Thyroid gland (tissue), 4 donors: ENCODE measurements around the gene MAP2K2. TPM values are rescaled to one million over a fixed set of nuclear protein-coding genes. Genes with fewer than 3 reads are reported as not detected.
A peak's percentile ranks its signal among the peaks of the same experiment; 100 is the strongest.

Experiments
- DNase-seq, 2 donors: peaks; one replicate each; pipeline ENCODE4 v3.0.0-alpha.2; 2019
- H3K27ac ChIP-seq, 3 donors: fragments of 200-600 bp; sonication (generic); 1 replicate in 2 of 3; 2 replicates in 1 of 3; pipeline ENCODE4 v1.5.1; 2016 to 2019; ENCODE audit warnings: mild to moderate bottlenecking in 1 of 3, moderate library complexity in 1 of 3
- H3K27me3 ChIP-seq: fragments of 200-600 bp; sonication (generic); one replicate; pipeline ENCODE4 v1.5.1; 2019
- H3K36me3 ChIP-seq, 2 donors: fragments of 200-600 bp; sonication (generic); one replicate each; pipeline ENCODE4 v1.5.1; 2016 to 2019
- H3K4me1 ChIP-seq, 2 donors: fragments of 200-600 bp; sonication (generic); one replicate each; pipeline ENCODE4 v1.5.1; 2017 to 2019
- H3K4me3 ChIP-seq, 3 donors: fragments of 200-600 bp; sonication (generic); replicated peaks in 1 of 3; 1 replicate in 2 of 3; 2 replicates in 1 of 3; pipeline ENCODE4 v1.5.1; 2016; ENCODE audit warnings: mild to moderate bottlenecking in 1 of 3
- H3K9me3 ChIP-seq: fragments of 200-600 bp; sonication (generic); one replicate; pipeline ENCODE4 v1.5.1; 2017
- CTCF ChIP-seq, 6 experiments: fragments of 200-600 bp in 3 of 6; fragments of 450-650 bp in 3 of 6; sonication (generic) in 3 of 6; IDR thresholded peaks; one replicate each; pipeline ENCODE4 v1.5.1; 2016 to 2019; ENCODE audit warnings: antibody characterized with exemption in 6 of 6, mild to moderate bottlenecking in 2 of 6, inconsistent platforms in 1 of 6, moderate library complexity in 1 of 6
- POLR2A ChIP-seq, 2 donors: fragments of 450-650 bp; IDR thresholded peaks; one replicate each; pipeline ENCODE4 v1.6.1; 2017; ENCODE audit warnings: antibody characterized with exemption in 2 of 2, mild to moderate bottlenecking in 2 of 2, moderate library complexity in 1 of 2
- WGBS, 2 donors: methylation state at CpG; one replicate each; pipeline ENCODE4 v1.1.5; 2017; 5-methylcytosine and 5-hydroxymethylcytosine counted together
- intact Hi-C: fragments of 100-400 bp; cut with DNase I; formaldehyde crosslinking; loops from one replicate; pipeline ENCODE4 v1.15.1; 2023
- total RNA-seq, 4 donors: library from RNA; depleted of rRNA; stranded (reverse); fragments of >200 nt; gene quantifications; one replicate each; pipeline ENCODE4 v1.2.3, GENCODE V29; 2016

Gene MAP2K2
- total RNA-seq, 4 donors from 2014 or later: 59.4 to 95.3 (median 81.8) TPM

- H3K36me3 ChIP-seq: no peaks in the 10 kb centered on the region
- TF ChIP-seq CTCF (IDR thresholded peaks at IDR 0.05) (no peak), POLR2A (IDR thresholded peaks at IDR 0.05) (no peak)
- 75 to 89% methylated on average over 2 to 3 of the region's 3 CpGs for WGBS, 2 donors
- peak; percentile 44 to 46 for DNase-seq
- no peaks in the 10 kb centered on the region for H3K27me3 ChIP-seq
- intact Hi-C loops: no loop called here
- peak overlapping the region in 1 of 3 donors; percentile 74 for H3K27ac ChIP-seq
- H3K4me3 ChIP-seq: no peak overlapping the region
- H3K4me1 ChIP-seq: peaks cover 9 to 15% of the 10 kb centered on the region in 2 donors
- H3K9me3 ChIP-seq: no peaks in the 10 kb centered on the region
Observed at GRCh38 chr19:4077007-4077374, 46.9 kb downstream of the MAP2K2 start.

- intact Hi-C loops: no loop called here
- TF ChIP-seq CTCF (IDR thresholded peaks at IDR 0.05): no peak
- 65 to 68% methylated on average over 9 of the region's 9 CpGs for WGBS, 2 donors
Observed at GRCh38 chr19:4075373-4075772, 48.5 kb downstream of the MAP2K2 start.

GRCh38 chr19:4071610-4072009, 52.3 kb downstream of the MAP2K2 start:
- no peak overlapping the region for H3K4me3 ChIP-seq
- no peak overlapping the region for H3K27ac ChIP-seq
- H3K36me3 ChIP-seq: no peaks in the 10 kb centered on the region
- WGBS, 2 donors: 94 to 98% methylated on average over 3 of the region's 3 CpGs
- DNase-seq: no peak
- TF ChIP-seq CTCF (IDR thresholded peaks at IDR 0.05): no peak
- no peak for TF ChIP-seq POLR2A (IDR thresholded peaks at IDR 0.05)
- intact Hi-C loops: no loop called here
- H3K4me1 ChIP-seq: peaks cover 0 to 9% of the 10 kb centered on the region in 2 donors
- H3K9me3 ChIP-seq: no peaks in the 10 kb centered on the region
- no peaks in the 10 kb centered on the region for H3K27me3 ChIP-seq

More at GRCh38 chr19:4075373-4075772, 48.5 kb downstream of the MAP2K2 start:
- no peak for DNase-seq
- Histone ChIP-seq H3K27ac (no peak overlapping the region), H3K9me3 (no peaks in the 10 kb centered on the region), H3K4me1 (peaks cover 9 to 15% of the 10 kb centered on the region in 2 donors), H3K36me3 (no peaks in the 10 kb centered on the region), H3K4me3 (no peak overlapping the region), H3K27me3 (no peaks in the 10 kb centered on the region)

GRCh38 chr19:4069331-4069959, 54.5 kb downstream of the MAP2K2 start:
- no peaks in the 10 kb centered on the region for H3K36me3 ChIP-seq
- H3K27me3 ChIP-seq: no peaks in the 10 kb centered on the region
- no peak overlapping the region for H3K4me3 ChIP-seq
- no peak overlapping the region for H3K27ac ChIP-seq
- no peaks in the 10 kb centered on the region for H3K9me3 ChIP-seq
- intact Hi-C loops: loop anchor here (5.0 kb wide), 1 partner anchor 53 kb away; the partner anchor contains the start of gene MAP2K2
- 58 to 59% methylated on average over 12 of the region's 12 CpGs for WGBS, 2 donors
- peaks cover under 1 to 9% of the 10 kb centered on the region in 2 donors for H3K4me1 ChIP-seq
- DNase-seq: no peak
- TF ChIP-seq CTCF (IDR thresholded peaks at IDR 0.05) (no peak), POLR2A (IDR thresholded peaks at IDR 0.05) (no peak)
